HG03045 (cell line): ENCODE measurements around the gene GPR137C.

Source experiments
- ATAC-seq: cut with Tn5 transposase; IDR thresholded peaks from one replicate; pipeline ENCODE4 v1.9.1; 2021; ENCODE audit warnings: mild to moderate bottlenecking, moderate library complexity; ENCODE audit not compliant: unreplicated experiment

Gene GPR137C, protein sequence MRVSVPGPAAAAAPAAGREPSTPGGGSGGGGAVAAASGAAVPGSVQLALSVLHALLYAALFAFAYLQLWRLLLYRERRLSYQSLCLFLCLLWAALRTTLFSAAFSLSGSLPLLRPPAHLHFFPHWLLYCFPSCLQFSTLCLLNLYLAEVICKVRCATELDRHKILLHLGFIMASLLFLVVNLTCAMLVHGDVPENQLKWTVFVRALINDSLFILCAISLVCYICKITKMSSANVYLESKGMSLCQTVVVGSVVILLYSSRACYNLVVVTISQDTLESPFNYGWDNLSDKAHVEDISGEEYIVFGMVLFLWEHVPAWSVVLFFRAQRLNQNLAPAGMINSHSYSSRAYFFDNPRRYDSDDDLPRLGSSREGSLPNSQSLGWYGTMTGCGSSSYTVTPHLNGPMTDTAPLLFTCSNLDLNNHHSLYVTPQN

DNA sequence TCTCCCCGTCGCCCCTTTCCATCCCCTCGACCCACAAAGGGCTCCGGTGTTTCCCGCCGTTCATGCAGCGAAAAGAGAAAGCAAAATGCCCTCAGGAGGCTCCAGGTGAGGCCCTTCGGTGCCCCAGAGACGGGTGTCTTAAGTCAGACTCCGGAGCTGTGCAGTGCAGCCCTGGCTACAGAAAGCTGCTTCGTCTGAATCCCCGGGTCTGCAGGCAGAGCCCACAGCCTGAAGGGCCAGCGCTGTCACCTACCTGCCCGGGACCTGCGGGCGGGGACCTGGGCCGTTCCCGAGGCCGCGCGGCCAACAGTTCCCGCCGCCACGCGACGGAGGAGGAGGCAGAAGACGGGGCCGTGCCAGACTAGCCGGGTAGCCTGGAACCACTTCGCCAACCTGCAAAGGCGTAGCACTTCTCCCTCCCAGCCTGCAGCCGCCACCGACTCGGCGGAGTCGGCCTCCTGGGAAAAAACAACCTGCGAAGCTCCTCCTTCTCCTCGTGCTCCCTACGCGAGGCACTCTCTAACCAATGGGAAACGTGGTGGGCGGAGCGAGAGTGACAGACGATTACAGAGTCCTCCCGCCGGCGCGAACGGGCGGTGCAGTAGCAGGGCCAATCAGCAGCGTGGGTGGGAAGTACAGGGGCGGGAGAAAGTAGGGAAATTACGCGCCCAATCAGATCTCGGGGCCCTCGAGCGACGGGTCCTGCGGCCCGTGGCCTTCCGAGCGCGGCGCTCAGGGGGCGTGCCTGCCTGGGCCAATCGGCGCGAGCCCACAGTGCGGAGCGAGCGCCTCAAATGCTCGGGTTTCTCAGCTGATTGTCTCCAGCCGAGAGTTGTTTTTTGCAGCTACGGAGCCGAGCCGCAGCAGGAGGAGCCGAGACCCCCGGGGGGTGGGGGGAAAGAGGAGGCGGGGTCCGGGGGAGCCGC, at the start of gene GPR137C, which contains the start of gene TXNDC16:
TSS of gene GPR137C (plus strand) at position 774 of the 926 bp plus-strand sequence. CDS start 312 bp downstream, outside the sequence.
TSS of gene TXNDC16 (minus strand) at position 443 of the 926 bp plus-strand sequence. CDS start 8,948 bp downstream, outside the sequence.
- peak; percentile 96 for ATAC-seq

DNA sequence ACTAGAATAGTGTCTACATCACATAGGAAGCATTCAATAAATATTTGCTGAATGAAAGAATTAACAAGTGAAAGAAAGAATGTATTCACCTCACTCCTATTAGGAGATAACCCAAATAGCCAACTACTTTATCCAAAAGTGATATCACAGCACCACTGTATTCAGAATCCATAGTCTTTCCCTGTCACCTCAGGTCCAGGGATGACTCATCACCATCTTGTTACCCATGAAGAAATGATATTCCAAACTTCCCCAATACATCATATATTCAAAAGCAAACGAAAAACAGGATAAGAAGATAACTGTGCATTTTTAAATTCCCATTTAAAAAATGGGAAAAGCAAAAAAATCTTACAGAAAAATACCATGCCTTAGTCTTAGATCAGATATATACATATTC, 39.4 kb upstream of the GPR137C start:
- ATAC-seq, result no peak

DNA sequence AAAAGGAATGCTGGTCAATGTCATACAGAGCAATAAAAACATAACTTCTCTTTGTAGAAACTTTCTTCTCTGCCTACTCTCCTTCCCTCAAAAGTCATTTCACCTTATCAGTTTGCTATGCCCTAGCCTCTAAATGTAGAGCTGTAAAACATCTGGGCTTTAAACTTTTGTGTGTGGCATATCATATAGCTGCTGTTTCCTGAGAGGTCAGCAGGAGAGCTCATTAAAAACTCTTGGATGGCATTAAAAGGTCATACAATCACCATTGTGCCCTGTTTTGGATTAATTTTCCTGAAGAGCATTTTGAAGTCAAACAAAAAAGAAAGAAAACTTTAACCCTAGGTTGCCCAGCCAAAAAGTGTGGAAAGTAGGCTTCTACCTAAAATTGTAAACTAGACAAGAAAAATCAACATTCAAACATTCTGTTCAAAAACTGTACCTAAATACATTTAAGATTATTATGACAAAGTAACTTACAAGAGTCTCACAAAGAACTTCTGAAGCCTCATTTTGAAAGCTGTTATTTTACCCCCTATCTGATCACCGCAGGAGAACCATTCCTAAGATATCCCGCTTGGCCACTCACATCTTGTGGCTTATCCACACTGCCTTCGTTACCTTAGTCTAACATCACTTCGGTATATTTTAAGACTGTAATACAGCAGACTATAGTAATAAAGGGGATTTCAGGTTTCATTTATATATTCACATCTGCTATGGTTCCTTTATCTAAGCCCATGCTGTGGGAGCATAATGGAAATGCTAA, 38.4 kb upstream of the GPR137C start:
- no peak for ATAC-seq

DNA sequence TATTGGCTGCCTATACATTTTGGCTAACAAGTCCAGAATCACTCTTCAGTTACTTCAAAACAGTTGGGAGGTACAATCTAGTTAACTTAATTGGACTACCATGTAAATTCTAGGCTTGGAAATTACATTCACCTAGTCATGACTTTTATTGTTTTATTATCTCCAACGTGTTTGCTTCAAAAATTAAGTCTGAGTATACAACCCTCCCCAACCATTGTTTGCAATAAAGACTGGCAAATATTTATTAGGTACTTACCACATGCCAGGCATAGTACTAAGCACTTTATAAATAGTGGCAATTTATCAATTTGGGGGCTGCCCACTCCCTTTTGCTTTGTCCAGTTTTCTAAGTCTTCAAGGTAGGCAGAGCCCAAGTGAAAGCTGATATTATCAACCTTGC, 30.6 kb upstream of the GPR137C start:
- no peak for ATAC-seq

DNA sequence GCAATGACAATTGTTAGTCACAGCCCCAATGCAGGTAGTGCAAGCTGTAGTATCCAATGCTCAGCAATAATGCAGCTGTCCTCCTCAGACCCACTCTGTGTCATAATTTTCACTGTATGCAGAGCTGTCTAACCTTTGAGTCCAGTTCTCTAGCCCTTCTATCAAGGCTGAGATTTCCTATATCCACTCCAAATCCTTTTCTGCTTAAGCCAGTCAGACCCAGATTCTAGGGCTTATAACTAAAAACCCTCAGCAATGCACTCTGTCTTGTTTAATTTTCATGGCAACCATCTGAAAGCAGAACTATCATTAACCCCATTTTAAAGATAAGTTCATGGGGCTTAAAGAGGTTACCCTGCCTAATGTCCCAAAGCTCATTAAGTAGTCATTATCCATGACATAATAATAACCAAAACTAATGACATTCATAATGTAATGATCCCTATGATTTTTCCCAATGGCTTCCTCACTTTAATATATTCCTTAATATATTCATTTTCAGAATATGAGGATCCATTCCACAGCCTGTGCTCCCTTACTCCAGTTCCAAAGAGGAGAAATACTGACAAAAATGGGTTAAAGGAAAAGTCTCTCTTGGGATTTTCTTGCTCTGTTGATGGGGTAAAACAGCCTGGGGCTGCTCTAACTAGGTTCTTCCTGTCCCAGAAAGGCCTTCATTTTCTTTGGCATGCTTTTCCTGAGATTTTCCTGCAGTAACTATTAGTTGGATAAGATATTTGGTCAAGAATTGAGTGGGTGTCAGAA, 29.9 kb upstream of the GPR137C start:
- no peak for ATAC-seq

DNA sequence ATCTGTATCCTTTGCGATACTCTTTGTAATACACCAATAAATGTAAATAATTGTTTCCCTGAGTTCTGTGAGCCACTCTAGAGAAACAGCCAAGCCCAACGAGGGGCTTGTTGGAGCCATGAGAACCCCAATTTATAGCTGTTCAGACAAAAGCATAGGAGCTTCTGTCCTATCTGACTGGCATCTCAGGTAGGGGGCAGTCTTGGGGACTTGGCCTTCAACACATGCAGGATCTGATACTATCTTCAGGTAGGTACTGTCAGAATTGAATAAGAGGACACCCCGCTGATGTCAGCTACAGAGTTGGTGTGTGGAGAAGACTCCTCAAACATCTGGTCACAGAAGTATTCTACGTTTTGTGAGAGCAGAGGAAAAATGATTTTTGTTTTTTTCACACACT, 25.6 kb upstream of the GPR137C start:
- ATAC-seq, result no peak

DNA sequence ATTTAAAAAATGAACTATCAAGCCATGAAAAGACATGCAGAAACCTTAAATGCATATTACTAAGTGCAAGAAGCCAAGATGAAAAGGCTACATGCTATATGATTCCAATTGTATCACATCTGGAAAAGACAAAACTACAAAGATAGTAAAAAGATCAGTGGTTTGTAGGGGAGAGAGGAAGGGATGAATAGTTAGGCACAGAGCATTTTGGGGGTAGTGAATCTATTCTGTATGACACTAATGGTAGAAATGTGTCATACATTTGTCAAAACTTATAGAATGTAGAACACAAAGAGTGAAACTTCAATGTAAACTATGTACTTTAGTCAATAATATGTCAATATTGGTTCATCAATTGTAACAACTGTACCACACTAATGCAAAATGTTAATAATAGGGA, 21.2 kb upstream of the GPR137C start:
- ATAC-seq, result no peak

DNA sequence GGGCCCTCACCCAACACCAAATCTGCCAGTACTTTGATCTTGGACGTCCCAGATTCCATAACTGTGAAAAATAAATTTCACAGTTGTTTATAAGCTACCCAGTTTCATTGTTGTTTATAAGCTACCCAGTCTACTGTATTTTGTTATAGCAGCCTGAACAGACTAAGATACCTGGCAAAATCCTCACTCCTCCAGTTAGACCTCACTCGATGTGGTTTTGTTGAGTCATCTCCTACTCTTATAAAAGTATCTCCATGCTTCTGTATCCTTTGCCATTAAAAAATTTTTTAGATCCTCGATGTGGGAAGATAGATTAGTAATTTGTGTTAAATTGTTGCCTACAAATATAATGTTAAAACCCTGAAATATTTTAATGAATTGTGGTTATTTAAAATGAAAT, 16.4 kb upstream of the GPR137C start:
- no peak for ATAC-seq

DNA sequence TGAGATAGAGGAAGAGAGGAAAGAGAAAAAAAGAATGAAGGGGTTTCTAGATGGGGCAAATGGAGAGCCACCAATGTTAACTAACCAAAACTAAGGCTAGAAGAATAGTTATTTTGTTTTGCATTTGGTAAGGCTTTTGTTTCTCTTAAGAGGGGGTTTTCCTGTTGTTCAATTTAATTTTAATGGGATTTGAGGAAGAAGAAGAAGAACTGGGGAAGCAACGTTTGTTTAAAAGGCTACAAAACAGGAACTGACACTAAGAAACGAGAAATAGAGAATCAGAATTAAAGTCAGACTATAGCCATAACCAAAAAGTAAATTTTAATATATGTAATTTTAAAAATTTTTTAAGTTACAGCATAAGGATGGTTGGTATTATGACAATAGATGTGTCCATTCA, 14.0 kb upstream of the GPR137C start:
- ATAC-seq, result no peak

DNA sequence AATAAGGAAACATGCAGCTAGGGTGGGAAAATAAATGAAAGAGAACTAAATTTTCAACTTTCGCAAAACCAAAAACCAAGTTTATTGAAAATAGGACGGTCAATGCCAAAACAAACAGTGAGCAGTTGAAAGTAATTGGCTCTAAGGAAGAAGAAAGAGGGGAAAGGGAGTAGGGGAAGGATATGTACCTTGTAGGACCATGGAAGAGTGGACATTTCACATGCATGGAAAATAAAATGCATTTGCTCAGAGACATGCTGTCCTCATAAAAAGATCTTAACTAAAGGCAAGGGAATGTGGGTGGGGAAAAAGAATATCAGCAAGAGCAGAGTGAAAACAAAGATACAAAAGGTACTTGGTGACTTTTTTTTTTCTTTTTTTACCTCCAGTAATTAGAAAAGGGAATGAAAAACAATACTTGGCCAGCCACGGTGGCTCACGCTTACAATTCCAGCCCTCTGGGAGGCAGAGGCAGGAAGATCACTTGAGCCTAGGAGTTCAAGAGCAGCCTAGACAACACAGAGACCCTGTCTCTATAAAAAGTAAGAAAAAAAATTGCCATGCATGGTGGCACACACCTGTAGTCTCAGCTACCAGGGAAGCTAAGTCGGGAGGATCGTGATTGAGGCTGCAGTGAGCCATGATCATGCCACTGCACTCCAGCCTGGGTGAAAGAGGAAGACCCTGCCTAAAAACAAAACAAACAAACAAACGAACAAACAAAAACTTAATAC, 6.9 kb upstream of the GPR137C start:
- no peak for ATAC-seq

DNA sequence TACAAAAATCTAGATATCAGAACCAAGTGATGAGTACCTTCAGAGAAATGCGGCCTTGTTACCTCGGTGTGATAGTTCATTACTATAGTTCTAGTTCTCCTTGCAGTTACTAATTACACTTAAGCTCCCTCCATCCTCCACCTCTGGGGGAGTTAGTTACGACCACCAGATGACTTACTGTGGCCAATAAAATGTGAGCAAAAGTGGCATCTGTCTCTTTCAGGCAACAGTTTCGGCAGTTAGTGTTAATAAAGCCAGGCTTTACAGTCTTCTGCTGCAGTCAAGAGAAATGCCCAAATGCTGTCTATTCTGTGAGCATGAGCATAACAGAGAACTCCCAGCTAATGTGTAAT, 6.3 kb upstream of the GPR137C start:
- no peak for ATAC-seq

DNA sequence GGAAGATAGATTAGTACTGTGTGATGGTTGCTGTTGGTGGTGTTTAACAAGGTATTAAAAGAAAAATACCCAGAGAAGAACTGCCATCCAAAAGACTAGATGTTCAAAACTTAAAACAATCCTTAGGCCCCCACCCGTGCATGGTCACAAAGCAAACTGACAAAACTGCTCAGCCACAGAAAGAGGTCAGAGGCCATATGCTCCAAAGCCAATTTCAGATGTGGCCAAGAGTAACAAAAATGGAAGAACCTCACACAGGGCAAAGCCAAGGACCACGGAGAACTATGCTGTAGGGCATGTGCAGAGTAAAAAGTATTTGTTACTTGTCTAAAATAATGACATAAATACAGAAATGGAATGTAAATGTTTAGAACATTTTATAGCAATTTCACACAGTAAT, 5.6 kb upstream of the GPR137C start:
- no peak for ATAC-seq

DNA sequence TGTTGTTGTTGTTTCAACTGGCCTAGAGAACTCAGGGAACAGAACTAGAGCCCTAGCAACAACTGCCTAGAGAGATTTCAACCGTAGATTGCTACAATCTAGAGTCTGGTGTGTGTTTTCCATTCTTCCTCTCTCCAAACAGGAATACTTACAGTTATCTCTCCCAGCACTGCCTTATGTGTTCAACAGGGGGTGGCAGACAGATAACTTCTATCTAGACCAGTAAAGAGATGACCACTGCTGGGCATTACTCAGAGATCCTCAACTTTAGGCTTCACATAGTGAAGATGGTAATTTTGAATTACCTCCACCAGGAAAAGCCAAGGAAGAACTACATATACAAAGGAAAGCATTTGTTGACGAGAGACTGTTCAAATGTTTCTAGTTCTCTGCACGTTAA, 5.1 kb upstream of the GPR137C start:
- ATAC-seq, result no peak

DNA sequence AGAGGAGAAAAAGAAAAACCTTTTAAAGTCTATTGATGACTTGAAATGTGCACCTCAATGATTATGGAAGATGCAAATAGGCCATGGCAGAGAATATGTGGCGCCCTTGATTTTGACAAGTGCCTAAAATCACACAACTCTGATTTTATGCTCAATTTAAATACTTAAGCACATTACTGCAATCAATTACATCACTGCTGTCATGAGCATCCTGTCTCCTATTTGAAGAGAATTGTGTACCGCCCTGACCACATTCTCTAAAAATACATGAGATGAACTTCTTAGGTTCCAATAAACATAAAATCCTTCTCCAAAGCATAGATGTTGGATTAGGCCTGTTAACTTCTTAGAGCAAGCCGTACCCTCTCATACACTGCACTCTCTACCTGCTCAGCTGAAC, 2.0 kb upstream of the GPR137C start:
- no peak for ATAC-seq

DNA sequence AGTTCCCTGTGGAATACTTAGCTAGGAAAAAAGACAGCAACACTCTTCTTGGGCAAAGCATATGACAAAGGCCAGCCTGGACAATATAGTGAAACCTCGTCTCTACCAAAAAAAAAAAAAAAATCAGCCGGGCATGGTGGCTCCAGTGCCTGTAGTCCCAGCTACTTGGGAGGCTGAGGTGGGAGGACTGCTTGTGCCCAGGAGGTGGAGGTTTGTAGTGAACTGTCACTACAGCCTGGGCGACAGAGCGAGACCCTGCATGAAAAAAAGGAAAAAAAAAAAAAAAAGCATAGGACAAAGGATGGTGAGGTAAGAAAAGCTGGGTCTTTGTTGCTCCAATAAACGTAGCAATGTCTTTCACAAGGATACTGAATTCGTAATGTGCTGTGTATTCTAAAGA, 1.4 kb upstream of the GPR137C start:
- no peak for ATAC-seq

DNA sequence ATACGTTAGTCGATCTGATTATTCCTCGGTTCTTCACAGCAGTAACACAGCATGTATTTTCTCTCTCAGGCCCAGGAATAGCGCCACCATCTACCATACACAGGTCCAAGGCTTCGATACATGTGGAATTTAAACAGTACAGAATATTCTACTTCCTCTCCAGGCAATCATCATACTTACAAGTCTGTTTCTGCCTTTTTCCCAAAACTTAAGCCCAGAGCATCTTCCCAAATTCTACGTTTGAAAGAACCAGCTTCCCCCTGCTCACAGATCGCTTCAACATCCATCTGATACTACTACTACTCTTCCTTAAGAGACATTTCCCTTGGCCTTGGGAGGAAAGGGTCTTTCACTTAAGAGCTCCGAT, 957 bp upstream of the GPR137C start:
- no peak for ATAC-seq

DNA sequence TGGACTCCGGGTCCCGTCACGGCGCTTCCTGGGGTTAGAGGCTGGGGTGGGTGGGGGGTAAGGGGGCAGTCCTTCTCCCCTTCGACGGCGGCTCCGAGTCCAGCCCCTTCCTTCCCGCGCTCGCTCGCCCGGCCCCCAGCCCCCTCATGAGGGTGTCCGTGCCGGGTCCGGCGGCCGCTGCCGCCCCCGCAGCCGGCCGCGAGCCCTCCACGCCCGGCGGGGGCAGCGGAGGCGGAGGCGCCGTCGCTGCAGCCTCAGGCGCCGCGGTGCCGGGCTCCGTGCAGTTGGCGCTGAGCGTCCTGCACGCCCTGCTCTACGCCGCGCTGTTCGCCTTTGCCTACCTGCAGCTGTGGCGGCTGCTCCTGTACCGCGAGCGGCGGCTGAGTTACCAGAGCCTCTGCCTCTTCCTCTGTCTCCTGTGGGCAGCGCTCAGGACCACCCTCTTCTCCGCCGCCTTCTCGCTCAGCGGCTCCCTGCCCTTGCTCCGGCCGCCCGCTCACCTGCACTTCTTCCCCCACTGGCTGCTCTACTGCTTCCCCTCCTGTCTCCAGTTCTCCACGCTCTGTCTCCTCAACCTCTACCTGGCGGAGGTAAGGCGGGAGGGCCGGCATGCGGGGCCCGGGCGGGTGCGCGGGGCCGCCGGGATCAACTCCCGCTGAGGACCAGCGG, 500 bp downstream of the GPR137C start:
- ATAC-seq, result peak; percentile 24

DNA sequence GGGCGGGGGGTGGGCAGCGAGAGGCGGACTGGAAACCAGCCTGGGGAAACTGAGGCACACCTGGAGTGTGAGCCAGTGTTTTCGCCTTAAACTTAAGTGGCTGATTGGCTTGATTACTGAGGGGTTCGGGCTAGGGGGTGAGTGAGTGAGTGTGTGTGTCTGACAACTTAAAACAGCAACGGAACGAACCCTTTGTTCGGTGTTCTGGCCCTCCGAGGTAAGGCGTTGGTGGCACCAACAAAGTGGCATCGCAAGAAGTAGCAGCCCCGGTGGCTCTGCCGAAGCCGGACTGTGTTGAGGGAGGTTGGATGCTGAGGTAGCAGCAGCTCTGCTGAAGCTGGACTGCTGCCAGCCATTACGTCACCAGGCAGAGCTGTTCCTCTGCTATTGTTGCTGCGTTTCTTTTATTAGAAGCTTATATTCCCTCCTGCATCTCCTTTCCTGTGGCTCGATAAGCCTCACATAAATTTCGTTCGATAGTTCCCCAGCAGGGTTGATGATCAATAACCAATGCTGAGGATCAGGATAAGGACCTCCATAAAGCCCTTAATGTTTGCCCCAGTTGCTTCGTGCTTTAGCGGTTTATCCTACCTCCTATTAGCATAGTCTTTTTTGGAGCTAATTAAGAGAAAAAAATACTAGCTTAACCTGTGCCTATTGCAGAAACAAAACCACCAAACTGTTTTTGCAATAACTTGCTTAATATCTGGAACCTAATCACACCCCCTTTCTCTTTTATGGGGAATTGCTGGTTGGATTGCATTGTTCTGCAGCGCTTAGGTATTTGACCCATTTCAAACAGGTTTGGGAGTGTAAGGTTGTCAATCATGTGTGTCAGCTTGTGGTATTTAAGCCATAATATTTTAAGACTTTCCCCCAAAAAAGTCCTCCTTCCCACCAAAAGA, 1.3 kb downstream of the GPR137C start:
- ATAC-seq, result no peak
